ENCODE results near the gene MXRA8. TPM values are rescaled to one million over a fixed set of nuclear protein-coding genes. Genes with fewer than 3 reads are reported as not detected.

Gene MXRA8
- total RNA-seq, 1 donor from 2014 or later = 106 TPM

- no peaks in the 10 kb centered on the region for H3K27me3 ChIP-seq (ENCODE audit: control insufficient read depth, insufficient read depth, low read length)
- DNase-seq (ENCODE audit: low read depth) = no peak
- TF ChIP-seq CTCF (IDR thresholded peaks at IDR 0.05; ENCODE audit: insufficient read depth, low read length, poor library complexity, severe bottlenecking) = no peak
- H3K4me3 ChIP-seq (ENCODE audit: low read depth, low read length) = no peak overlapping the region
- H3K36me3 ChIP-seq (ENCODE audit: control insufficient read depth, insufficient read depth, low read length) = peaks cover 2% of the 10 kb centered on the region
Measured at GRCh38 chr1:1341549-1342021, 16.8 kb downstream of the MXRA8 start.

- Histone ChIP-seq H3K36me3 (ENCODE audit: control insufficient read depth, insufficient read depth, low read length) (peaks cover 2% of the 10 kb centered on the region), H3K27me3 (ENCODE audit: control insufficient read depth, insufficient read depth, low read length) (no peaks in the 10 kb centered on the region), H3K4me3 (ENCODE audit: low read depth, low read length) (no peak overlapping the region)
- no peak for TF ChIP-seq CTCF (IDR thresholded peaks at IDR 0.05; ENCODE audit: insufficient read depth, low read length, poor library complexity, severe bottlenecking)
- no peak for DNase-seq (ENCODE audit: low read depth)
Measured at GRCh38 chr1:1340791-1341548, 17.4 kb downstream of the MXRA8 start.

- no peaks in the 10 kb centered on the region for H3K27me3 ChIP-seq (ENCODE audit: control insufficient read depth, insufficient read depth, low read length)
- no peak for TF ChIP-seq CTCF (IDR thresholded peaks at IDR 0.05; ENCODE audit: insufficient read depth, low read length, poor library complexity, severe bottlenecking)
- DNase-seq (ENCODE audit: low read depth) = no peak
- H3K4me3 ChIP-seq (ENCODE audit: low read depth, low read length) = no peak overlapping the region
- H3K36me3 ChIP-seq (ENCODE audit: control insufficient read depth, insufficient read depth, low read length) = peaks cover 2% of the 10 kb centered on the region
Measured at GRCh38 chr1:1340185-1340584, 18.2 kb downstream of the MXRA8 start.

GRCh38 chr1:1338278-1338677 is 20.1 kb downstream of the MXRA8 start:
- Histone ChIP-seq H3K27me3 (ENCODE audit: control insufficient read depth, insufficient read depth, low read length) (no peaks in the 10 kb centered on the region), H3K36me3 (ENCODE audit: control insufficient read depth, insufficient read depth, low read length) (peaks cover 2% of the 10 kb centered on the region), H3K4me3 (ENCODE audit: low read depth, low read length) (no peak overlapping the region)
- no peak for TF ChIP-seq CTCF (IDR thresholded peaks at IDR 0.05; ENCODE audit: insufficient read depth, low read length, poor library complexity, severe bottlenecking)
- DNase-seq (ENCODE audit: low read depth) = no peak

GRCh38 chr1:1337793-1338147 is 20.6 kb downstream of the MXRA8 start:
- no peak for DNase-seq (ENCODE audit: low read depth)
- no peaks in the 10 kb centered on the region for H3K27me3 ChIP-seq (ENCODE audit: control insufficient read depth, insufficient read depth, low read length)
- no peak overlapping the region for H3K4me3 ChIP-seq (ENCODE audit: low read depth, low read length)
- no peak for TF ChIP-seq CTCF (IDR thresholded peaks at IDR 0.05; ENCODE audit: insufficient read depth, low read length, poor library complexity, severe bottlenecking)
- H3K36me3 ChIP-seq (ENCODE audit: control insufficient read depth, insufficient read depth, low read length) = peaks cover 2% of the 10 kb centered on the region
